HG02623 (cell line): Measurements from ENCODE around the gene USH2A.
"Not testable (repeated sequence)": the region's sequence is repeated elsewhere in the genome, so short reads cannot be mapped to it uniquely, and the experiment has no call there.

Source experiments
- ATAC-seq: cut with Tn5 transposase; IDR thresholded peaks from one replicate; pipeline ENCODE4 v1.9.1; 2021; ENCODE audit warnings: moderate library complexity; ENCODE audit not compliant: unreplicated experiment

The USH2A gene

GRCh38 chr1:216389774-216390173 lies 33.5 kb downstream of the USH2A start:
- no peak for ATAC-seq

DNA sequence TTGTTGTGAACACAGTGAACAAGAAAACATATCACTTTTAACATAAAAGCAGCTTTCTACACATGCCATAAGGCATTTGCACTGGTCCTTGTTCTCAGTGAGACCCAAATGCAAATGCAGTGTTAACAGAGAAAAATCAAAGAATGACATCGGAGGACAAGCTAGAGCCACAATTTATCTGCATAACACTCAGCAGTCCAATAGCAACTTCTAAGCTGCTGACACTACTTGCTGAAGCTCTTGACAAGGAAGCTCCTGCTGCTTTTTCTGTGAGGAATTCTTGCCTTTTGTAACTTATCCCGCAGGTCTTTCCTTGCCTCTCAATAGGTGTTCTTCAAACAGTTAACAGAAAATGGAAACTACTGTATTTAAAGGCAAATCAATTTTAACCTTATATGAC lies 34.7 kb downstream of the USH2A start:
- no peak for ATAC-seq

GRCh38 chr1:216387782-216388181 lies 35.5 kb downstream of the USH2A start:
- no peak for ATAC-seq

- no peak for ATAC-seq
Measured at GRCh38 chr1:216379441-216379840, 43.8 kb downstream of the USH2A start.

- ATAC-seq: no peak
Measured at GRCh38 chr1:216368249-216368648, 55.0 kb downstream of the USH2A start.

- ATAC-seq: no peak
Measured at GRCh38 chr1:216366979-216367378, 56.3 kb downstream of the USH2A start.

GRCh38 chr1:216356945-216357344 lies 66.3 kb downstream of the USH2A start:
- no peak for ATAC-seq

GRCh38 chr1:216350186-216350585 lies 73.1 kb downstream of the USH2A start:
- ATAC-seq: no peak

- ATAC-seq: no peak
Measured at GRCh38 chr1:216346526-216346925, 76.7 kb downstream of the USH2A start.

DNA sequence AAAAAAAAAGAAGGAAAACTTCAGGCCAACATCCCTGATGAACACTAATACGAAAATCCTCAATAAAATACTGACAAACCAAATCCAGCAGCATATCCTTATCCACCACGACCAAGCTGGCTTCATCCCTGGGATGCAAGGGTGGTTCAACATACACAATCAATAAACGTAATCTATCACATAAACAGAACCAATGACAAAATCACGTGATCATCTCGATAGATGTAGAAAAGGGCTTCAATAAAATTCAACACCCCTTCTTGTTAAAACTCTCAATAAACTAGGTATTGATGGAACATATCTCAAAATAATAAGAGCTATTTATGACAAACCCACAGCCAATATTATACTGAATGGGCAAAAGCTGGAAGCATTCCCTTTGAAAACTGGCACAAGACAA lies 82.7 kb downstream of the USH2A start:
- not testable (repeated sequence) for ATAC-seq

DNA sequence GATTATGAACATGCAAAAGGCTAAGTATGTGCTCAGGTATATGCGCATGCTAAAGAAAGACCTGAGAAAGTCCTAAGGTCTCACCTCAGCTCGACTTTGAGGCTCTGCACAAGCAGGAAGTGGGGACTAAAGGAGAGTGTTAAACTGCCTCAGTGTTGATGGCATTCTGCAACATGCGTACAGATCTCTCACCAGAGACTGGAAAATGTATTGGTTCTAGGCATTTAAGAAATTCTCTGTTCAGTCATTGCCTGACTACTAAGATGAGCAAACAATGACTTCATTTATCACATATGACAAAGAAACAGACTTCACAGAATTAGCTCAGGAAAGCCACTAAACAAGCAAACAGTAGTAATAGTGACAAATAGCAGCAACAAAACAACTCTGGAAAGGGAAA lies 90.8 kb downstream of the USH2A start:
- no peak for ATAC-seq

- no peak for ATAC-seq
Measured at GRCh38 chr1:216332003-216332402, 91.2 kb downstream of the USH2A start.

DNA sequence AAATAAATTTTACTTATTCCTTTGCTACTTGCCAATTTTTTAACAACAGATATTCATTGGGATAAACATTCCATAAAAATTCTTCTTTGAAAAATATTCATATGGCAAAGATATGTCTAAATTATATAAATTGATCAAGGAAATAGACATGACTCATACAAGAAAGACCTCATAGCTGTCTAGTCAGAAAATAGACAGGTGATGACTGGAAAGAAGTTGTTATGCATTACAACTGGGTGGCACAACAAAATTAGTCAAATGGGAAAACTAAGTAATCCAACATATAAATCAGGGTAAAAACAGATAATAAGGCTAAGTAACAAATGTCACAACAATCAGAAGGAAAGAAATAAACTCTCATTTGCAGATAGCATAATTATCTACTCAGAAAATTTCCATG lies 92.0 kb downstream of the USH2A start:
- ATAC-seq: no peak

DNA sequence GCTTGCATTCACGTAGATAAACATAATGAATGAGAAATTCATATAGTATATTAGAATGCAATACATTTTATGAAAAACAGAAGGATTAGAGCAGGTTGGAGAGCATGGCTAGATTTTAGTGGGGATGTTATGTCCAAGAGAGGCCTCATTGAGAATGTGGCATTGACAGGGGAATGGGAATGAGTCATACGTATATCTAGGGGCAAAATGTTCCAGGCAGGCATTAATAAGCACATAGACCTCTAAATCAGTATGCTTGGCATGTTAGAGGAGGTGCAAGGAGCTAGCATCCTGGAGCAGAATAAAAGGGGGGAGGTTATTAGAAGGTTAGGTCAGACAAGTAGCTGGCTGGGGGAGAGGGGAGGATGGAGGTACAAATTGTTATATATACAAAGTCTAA lies 93.0 kb downstream of the USH2A start:
- ATAC-seq: no peak

DNA sequence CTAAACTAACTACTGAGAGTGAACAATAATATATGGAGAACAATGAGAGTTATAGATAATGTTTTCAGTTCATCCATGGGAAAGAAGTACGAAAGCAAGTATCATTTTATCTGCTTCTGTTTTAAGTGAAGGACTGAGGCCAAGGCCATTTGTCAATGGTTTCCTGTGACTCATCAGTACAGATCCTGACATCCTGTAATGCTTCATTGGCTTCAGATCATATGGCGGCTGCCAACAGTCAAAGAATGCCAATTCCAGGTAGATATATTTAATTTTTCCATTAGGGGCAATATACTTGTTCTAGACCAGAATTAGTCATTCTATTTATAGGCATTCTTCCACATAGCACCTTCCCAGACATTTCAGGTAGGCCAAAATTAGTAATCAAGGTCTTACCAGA lies 97.3 kb downstream of the USH2A start:
- ATAC-seq: no peak

DNA sequence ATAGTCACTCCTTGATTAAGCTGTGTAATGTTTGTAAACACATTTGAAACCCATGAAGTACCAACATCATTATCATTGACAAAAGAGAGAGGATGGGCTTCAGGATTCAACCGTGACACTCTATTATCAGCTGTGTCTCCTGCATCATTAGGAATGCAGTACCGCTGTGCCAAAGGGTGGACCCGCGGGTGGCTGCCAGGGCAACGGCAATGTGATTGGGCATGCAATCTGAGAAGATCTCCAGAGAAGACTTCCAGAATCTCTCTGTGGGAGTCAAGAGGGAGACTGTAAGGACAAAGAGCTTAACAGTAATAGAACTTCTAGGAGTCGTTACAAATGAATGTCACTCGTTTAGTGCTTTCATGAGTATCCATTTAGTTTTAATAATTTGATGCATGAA lies 97.9 kb downstream of the USH2A start:
- no peak for ATAC-seq

GRCh38 chr1:216323344-216323743 lies 99.9 kb downstream of the USH2A start:
- no peak for ATAC-seq

GRCh38 chr1:216314379-216315095 lies 108.7 kb downstream of the USH2A start:
- ATAC-seq: no peak

DNA sequence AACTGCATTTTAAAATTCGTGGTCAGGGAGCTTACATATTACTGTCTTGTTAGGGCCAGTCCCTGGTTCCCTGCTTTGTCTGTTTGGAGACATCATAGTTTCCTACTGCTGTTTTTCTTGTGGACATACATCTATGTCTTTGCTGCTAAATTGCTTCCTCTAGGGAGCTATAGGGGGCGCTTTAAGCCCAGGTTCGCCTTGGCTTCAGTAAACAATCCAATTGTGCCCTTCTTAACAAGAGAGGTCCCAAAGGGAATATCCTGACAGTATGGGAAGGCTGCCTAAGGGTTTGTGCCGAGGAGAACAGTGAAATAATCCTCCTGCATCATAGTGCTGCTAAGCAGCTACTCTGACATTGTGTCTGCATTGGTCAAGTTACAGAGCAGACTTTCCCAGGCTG lies 112.5 kb downstream of the USH2A start:
- no peak for ATAC-seq

DNA sequence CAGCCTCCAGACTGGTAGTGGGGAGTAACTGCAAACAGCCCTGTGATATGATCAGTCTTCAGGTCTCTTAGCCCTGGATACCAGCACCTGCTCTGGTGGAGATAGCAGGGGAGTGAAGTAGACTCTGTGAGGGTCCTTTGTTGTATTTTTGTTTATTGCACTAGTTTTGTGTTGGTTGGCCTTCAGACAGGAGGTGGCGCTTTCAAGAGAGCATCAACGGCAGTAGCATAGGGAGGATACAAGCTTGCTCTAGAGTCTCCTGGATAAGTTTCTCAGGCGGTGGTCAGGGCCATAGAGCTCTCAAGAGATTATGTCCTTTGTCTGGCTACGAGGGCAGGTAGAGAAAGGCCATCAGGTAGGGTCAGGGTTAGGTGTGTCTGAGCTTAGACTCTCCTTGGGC lies 116.4 kb downstream of the USH2A start:
- ATAC-seq: no peak

DNA sequence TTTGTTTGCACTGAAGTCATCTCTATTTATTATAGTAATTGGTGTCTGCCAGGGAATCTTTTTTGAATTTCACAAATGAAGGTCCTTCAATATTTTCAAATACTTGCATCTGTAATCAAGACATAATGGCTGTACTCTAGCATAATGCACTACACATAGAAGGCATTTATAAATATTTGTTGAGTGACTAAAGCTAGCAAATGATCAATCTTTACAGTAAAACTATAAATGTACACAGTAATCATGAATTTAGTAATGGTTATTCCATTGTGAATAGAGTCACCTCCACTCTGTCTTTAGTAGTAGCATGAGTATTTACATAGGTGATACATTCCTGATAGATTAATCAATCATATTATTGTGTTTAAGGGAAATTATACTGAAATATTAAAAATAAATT lies 119.6 kb downstream of the USH2A start:
- no peak for ATAC-seq

DNA sequence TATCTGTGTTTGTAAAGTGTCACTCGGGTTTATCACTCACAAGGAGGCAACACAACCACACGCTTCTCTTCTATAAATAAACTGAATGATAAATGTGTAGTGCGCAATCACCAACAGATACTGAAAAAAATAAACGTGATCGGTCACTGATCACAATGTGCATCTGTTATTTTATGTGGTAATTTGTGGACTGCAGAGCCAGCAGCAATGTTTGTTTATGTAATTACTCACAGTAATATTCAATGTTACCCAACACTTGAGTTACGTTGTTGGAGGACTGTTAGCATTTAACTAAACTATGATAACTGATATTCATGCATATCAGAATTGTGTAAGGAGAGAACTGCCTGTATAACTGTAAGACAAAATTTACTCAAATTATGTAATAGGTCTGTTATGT lies 129.6 kb downstream of the USH2A start:
- ATAC-seq: no peak

- ATAC-seq: no peak
Measured at GRCh38 chr1:216290074-216290473, 133.2 kb downstream of the USH2A start.
